Measurements from ENCODE around the gene ZNF277. TPM values are rescaled to one million over a fixed set of nuclear protein-coding genes. Genes with fewer than 3 reads are reported as not detected.

ZNF277 gene
- total and polyA plus RNA-seq, 2 experiments from 2014 or later: 10.0 to 34.6 TPM

DNA sequence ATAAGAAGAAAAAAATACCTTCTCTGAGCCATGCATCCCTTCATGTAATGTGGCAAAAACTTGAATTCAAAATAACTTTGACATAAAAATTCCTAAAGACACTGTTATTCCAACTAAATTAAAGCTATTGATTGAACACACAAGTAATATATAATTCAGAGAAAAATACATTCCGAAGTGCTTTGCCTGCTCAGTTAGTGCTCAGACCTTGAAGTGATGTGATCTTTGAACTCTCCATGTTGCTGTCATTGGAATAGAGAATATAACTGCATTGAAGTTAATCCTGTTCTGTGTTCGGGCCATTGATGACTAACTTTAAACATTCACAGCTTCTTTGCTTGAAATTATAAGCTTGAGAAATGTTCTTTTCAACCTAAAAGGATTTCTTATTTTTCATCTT, 129.8 kb downstream of the ZNF277 start:
- no peaks in the 10 kb centered on the region for H3K9me3 ChIP-seq (ENCODE audit: low read depth)
- H3K4me2 ChIP-seq: no peak overlapping the region
- TF ChIP-seq EZH2 (IDR thresholded peaks at IDR 0.05; ENCODE audit: borderline replicate concordance) (no peak), EZH2phosphoT487 (IDR thresholded peaks at IDR 0.05; ENCODE audit: low read depth, severe bottlenecking, unreplicated experiment) (no peak)
- TF ChIP-seq, protein P1, sequence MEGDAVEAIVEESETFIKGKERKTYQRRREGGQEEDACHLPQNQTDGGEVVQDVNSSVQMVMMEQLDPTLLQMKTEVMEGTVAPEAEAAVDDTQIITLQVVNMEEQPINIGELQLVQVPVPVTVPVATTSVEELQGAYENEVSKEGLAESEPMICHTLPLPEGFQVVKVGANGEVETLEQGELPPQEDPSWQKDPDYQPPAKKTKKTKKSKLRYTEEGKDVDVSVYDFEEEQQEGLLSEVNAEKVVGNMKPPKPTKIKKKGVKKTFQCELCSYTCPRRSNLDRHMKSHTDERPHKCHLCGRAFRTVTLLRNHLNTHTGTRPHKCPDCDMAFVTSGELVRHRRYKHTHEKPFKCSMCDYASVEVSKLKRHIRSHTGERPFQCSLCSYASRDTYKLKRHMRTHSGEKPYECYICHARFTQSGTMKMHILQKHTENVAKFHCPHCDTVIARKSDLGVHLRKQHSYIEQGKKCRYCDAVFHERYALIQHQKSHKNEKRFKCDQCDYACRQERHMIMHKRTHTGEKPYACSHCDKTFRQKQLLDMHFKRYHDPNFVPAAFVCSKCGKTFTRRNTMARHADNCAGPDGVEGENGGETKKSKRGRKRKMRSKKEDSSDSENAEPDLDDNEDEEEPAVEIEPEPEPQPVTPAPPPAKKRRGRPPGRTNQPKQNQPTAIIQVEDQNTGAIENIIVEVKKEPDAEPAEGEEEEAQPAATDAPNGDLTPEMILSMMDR (IDR thresholded peaks at IDR 0.05; ENCODE audit: poor library complexity): no peak
- H3K27me3 ChIP-seq: no peaks in the 10 kb centered on the region
- DNase-seq (ENCODE audit: low spot score): no peak
- H4K20me1 ChIP-seq (ENCODE audit: insufficient read depth, poor library complexity, severe bottlenecking): no peaks in the 10 kb centered on the region
- no peaks in the 10 kb centered on the region for H3K9me2 ChIP-seq (replicated peaks; ENCODE audit: insufficient read depth)
- 70% methylated on average over 2 of the region's 2 CpGs for WGBS (ENCODE audit: low lambda C conversion rate, missing lambda C conversion rate)
- no peak overlapping the region for H3K27ac ChIP-seq
- H3K36me3 ChIP-seq (replicated peaks; ENCODE audit: insufficient read depth, low read depth): no peaks in the 10 kb centered on the region
- no peak overlapping the region for H2AFZ ChIP-seq
- H3K79me2 ChIP-seq: no peaks in the 10 kb centered on the region
- H3K4me3 ChIP-seq: no peak overlapping the region
- peaks cover 1% of the 10 kb centered on the region for H3K4me1 ChIP-seq (ENCODE audit: insufficient read depth)

DNA sequence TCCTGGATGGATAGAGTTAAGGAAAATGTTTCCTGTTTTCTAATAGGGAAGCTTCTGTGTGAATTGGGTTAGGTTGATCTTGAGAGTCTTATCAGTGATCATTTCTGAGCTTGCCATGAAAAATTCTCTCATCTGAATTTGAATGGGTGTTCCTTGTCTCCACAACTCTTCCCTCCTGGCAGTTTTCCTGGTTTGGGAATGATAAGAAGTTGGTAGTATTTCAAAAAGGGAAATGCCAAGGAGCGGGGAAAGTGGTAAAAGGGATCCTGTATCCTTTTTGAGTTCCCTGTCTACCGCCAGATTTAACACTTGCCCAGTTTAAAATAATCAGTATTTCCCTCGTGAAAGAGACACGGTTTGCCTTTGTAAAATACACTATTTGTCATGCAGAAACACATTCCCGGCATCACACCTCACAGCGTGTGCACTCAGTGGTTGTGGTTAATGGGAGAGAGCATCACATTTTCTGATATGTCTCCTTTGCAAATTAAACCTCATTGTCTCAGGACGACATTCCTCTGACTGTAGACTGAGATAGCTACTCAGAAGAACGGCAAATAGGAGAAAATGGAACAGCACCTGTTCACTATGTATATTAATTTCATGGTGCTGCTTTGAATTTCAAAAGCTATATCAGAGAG, 130.6 kb downstream of the ZNF277 start:
- Histone ChIP-seq H3K4me3 (no peak overlapping the region), H3K4me2 (no peak overlapping the region), H3K36me3 (replicated peaks; ENCODE audit: insufficient read depth, low read depth) (peaks cover 4% of the 10 kb centered on the region), H3K4me1 (ENCODE audit: insufficient read depth) (no peaks in the 10 kb centered on the region), H3K9me2 (replicated peaks; ENCODE audit: insufficient read depth) (no peaks in the 10 kb centered on the region), H3K9me3 (ENCODE audit: low read depth) (no peaks in the 10 kb centered on the region), H3K79me2 (no peaks in the 10 kb centered on the region), H3K27ac (no peak overlapping the region), H2AFZ (no peak overlapping the region), H3K27me3 (no peaks in the 10 kb centered on the region), H4K20me1 (ENCODE audit: insufficient read depth, poor library complexity, severe bottlenecking) (no peaks in the 10 kb centered on the region)
- no peak for DNase-seq (ENCODE audit: low spot score)
- TF ChIP-seq EZH2 (IDR thresholded peaks at IDR 0.05; ENCODE audit: borderline replicate concordance) (no peak), EZH2phosphoT487 (IDR thresholded peaks at IDR 0.05; ENCODE audit: low read depth, severe bottlenecking, unreplicated experiment) (no peak)
- TF ChIP-seq, protein P1 (IDR thresholded peaks at IDR 0.05; ENCODE audit: poor library complexity): no peak
- 60% methylated on average over 8 of the region's 8 CpGs for WGBS (ENCODE audit: low lambda C conversion rate, missing lambda C conversion rate)

- TF ChIP-seq EZH2phosphoT487 (IDR thresholded peaks at IDR 0.05; ENCODE audit: low read depth, severe bottlenecking, unreplicated experiment) (no peak), EZH2 (IDR thresholded peaks at IDR 0.05; ENCODE audit: borderline replicate concordance) (no peak)
- TF ChIP-seq, protein P1 (IDR thresholded peaks at IDR 0.05; ENCODE audit: poor library complexity): no peak
- H3K27ac ChIP-seq: no peak overlapping the region
- H2AFZ ChIP-seq: no peak overlapping the region
- H3K4me2 ChIP-seq: no peak overlapping the region
- H3K4me3 ChIP-seq: no peak overlapping the region
- 65% methylated on average over 2 of the region's 2 CpGs for WGBS (ENCODE audit: low lambda C conversion rate, missing lambda C conversion rate)
- H3K79me2 ChIP-seq: no peaks in the 10 kb centered on the region
- H3K27me3 ChIP-seq: no peaks in the 10 kb centered on the region
- H3K4me1 ChIP-seq (ENCODE audit: insufficient read depth): no peaks in the 10 kb centered on the region
- H4K20me1 ChIP-seq (ENCODE audit: insufficient read depth, poor library complexity, severe bottlenecking): no peaks in the 10 kb centered on the region
- H3K36me3 ChIP-seq (replicated peaks; ENCODE audit: insufficient read depth, low read depth): peaks cover 4% of the 10 kb centered on the region
- H3K9me2 ChIP-seq (replicated peaks; ENCODE audit: insufficient read depth): no peaks in the 10 kb centered on the region
- no peak for DNase-seq (ENCODE audit: low spot score)
- H3K9me3 ChIP-seq (ENCODE audit: low read depth): no peaks in the 10 kb centered on the region
These were observed 131.4 kb downstream of the ZNF277 start for GRCh38 chr7:112337892-112338291.

Data from hepatocyte (in vitro differentiated cells).